Ishikawa (cell line): ENCODE data around the gene IL17RD.

Experiments
- CEBPB ChIP-seq: IDR thresholded peaks from 2 replicates; pipeline ENCODE4 v1.6.1; 2012
- CREB1 ChIP-seq: IDR thresholded peaks from 2 replicates; pipeline ENCODE4 v1.6.1; 2012; ENCODE audit warnings: low read depth
- EGR1 ChIP-seq: IDR thresholded peaks from 2 replicates; pipeline ENCODE4 v1.6.1; 2012
- EP300 ChIP-seq: IDR thresholded peaks from 2 replicates; pipeline ENCODE4 v1.6.1; 2012; ENCODE audit warnings: borderline replicate concordance
- FOXM1 ChIP-seq: IDR thresholded peaks from 2 replicates; pipeline ENCODE4 v1.6.1; 2012; ENCODE audit warnings: low read depth, borderline replicate concordance
- NFIC ChIP-seq: IDR thresholded peaks from 2 replicates; pipeline ENCODE4 v1.6.1; 2012
- RAD21 ChIP-seq: IDR thresholded peaks from 2 replicates; pipeline ENCODE4 v1.6.1; 2012; ENCODE audit warnings: low read depth
- TAF1 ChIP-seq: IDR thresholded peaks from 2 replicates; pipeline ENCODE4 v1.6.1; 2012; ENCODE audit warnings: low read depth, mild to moderate bottlenecking
- TCF12 ChIP-seq: IDR thresholded peaks from 2 replicates; pipeline ENCODE4 v1.6.1; 2012; ENCODE audit warnings: low read depth
- TEAD4 ChIP-seq: IDR thresholded peaks from 2 replicates; pipeline ENCODE4 v1.6.1; 2012
- USF1 ChIP-seq: IDR thresholded peaks from 2 replicates; pipeline ENCODE4 v1.6.1; 2012
- YY1 ChIP-seq: IDR thresholded peaks from 2 replicates; pipeline ENCODE4 v1.6.1; 2012; ENCODE audit warnings: low read depth
- ZBTB7A ChIP-seq: IDR thresholded peaks from 2 replicates; pipeline ENCODE4 v1.6.1; 2012; ENCODE audit warnings: low read depth
- TF ChIP-seq, protein P1 (sequence below): IDR thresholded peaks from 2 replicates; pipeline ENCODE4 v1.6.1; 2012; ENCODE audit warnings: low read depth, mild to moderate bottlenecking
- TF ChIP-seq, protein P2 (sequence below): IDR thresholded peaks from 2 replicates; pipeline ENCODE4 v1.6.1; 2012

IL17RD gene

GRCh38 chr3:57169872-57170623, 4.9 kb upstream of the IL17RD start:
- TF ChIP-seq ZBTB7A (peak; percentile 36; the same call in 1 of the 2 replicates), TEAD4 (no peak), RAD21 (peak; percentile 91)

DNA sequence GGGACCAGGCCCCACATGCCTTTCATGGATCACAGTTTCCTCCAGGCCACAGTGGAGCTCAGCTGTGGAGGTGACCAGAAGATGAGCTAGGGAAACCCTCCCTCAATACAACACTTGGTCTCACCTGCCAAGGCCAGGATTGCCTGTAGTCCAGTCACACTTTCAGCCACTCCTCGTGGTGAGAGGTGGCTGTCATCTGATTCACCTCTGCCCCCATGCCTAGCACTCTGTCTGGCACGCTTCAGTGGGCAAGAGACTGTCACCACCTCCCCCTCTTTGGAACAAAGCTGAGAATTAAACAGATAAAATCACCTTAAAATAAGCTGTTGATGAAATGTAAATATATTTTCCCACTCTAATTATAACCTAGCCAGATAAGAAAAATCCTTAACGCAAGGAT, 4.0 kb upstream of the IL17RD start:
- TF ChIP-seq USF1: no peak
- TF ChIP-seq TAF1: no peak

DNA sequence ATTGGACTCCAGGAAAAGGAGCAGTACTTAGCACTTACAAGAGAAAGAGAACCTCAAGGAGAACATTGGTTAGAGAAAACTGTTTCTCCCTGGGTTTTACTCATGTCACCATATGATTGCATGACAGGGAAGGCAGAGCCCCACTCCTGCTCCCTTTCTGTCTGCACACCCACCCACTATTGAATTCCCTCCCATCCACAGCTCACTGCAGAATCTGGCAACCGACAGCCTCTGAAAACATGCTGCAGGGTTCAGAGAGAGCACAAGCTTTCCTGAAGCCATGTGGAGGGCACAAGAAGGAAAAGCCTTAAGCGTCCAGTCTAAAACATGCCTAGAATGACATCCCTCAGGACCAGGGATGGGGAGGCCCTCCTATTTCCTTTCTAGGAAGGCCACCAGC, 3.0 kb upstream of the IL17RD start:
- TF ChIP-seq EGR1 (no peak), TCF12 (no peak), FOXM1 (no peak), RAD21 (no peak), EP300 (no peak), CREB1 (no peak), CEBPB (no peak), USF1 (no peak), NFIC (no peak)
- TF ChIP-seq, protein P1, sequence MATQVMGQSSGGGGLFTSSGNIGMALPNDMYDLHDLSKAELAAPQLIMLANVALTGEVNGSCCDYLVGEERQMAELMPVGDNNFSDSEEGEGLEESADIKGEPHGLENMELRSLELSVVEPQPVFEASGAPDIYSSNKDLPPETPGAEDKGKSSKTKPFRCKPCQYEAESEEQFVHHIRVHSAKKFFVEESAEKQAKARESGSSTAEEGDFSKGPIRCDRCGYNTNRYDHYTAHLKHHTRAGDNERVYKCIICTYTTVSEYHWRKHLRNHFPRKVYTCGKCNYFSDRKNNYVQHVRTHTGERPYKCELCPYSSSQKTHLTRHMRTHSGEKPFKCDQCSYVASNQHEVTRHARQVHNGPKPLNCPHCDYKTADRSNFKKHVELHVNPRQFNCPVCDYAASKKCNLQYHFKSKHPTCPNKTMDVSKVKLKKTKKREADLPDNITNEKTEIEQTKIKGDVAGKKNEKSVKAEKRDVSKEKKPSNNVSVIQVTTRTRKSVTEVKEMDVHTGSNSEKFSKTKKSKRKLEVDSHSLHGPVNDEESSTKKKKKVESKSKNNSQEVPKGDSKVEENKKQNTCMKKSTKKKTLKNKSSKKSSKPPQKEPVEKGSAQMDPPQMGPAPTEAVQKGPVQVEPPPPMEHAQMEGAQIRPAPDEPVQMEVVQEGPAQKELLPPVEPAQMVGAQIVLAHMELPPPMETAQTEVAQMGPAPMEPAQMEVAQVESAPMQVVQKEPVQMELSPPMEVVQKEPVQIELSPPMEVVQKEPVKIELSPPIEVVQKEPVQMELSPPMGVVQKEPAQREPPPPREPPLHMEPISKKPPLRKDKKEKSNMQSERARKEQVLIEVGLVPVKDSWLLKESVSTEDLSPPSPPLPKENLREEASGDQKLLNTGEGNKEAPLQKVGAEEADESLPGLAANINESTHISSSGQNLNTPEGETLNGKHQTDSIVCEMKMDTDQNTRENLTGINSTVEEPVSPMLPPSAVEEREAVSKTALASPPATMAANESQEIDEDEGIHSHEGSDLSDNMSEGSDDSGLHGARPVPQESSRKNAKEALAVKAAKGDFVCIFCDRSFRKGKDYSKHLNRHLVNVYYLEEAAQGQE: no peak

- no peak for TF ChIP-seq EP300
- TF ChIP-seq, protein P1: no peak
- TF ChIP-seq USF1: no peak
- no peak for TF ChIP-seq YY1
Measured at GRCh38 chr3:57166660-57167059, 1.5 kb upstream of the IL17RD start.

- TF ChIP-seq YY1 (no peak), ZBTB7A (no peak), EGR1 (no peak), CREB1 (no peak), CEBPB (no peak), FOXM1 (no peak), USF1 (no peak), NFIC (no peak), TCF12 (no peak), TEAD4 (no peak), EP300 (no peak), TAF1 (no peak), RAD21 (no peak)
- TF ChIP-seq, protein P1: no peak
- TF ChIP-seq, protein P2, sequence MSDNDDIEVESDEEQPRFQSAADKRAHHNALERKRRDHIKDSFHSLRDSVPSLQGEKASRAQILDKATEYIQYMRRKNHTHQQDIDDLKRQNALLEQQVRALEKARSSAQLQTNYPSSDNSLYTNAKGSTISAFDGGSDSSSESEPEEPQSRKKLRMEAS: no peak
Measured at GRCh38 chr3:57165641-57166040, 488 bp upstream of the IL17RD start.
